Measurements from ENCODE around the gene GRHL3.

GRCh38 chr1:24321126-24321525, 2.0 kb downstream of the GRHL3 start:
- no peak for TF ChIP-seq EP300 (IDR thresholded peaks at IDR 0.05; ENCODE audit: low read depth)
- no peak for TF ChIP-seq POLR2A (IDR thresholded peaks at IDR 0.05)
- no peak for TF ChIP-seq CTCF (IDR thresholded peaks at IDR 0.05)

Measured in transverse colon (tissue), 3 donors.